DND-41 (cell line): ENCODE measurements around the gene PACRG.

Experiments
- CTCF ChIP-seq: IDR thresholded peaks from 2 replicates; pipeline ENCODE4 v1.5.1; 2012; ENCODE audit warnings: borderline replicate concordance, low read length, moderate library complexity, mild to moderate bottlenecking; ENCODE audit not compliant: poor library complexity, severe bottlenecking; ENCODE audit errors: extremely low read depth
- EZH2 ChIP-seq: IDR thresholded peaks from 3 replicates; pipeline ENCODE4 v1.6.1; 2012; ENCODE audit warnings: borderline replicate concordance, low read depth, mild to moderate bottlenecking, moderate library complexity, low read length, inconsistent platforms; ENCODE audit not compliant: severe bottlenecking

DNA sequence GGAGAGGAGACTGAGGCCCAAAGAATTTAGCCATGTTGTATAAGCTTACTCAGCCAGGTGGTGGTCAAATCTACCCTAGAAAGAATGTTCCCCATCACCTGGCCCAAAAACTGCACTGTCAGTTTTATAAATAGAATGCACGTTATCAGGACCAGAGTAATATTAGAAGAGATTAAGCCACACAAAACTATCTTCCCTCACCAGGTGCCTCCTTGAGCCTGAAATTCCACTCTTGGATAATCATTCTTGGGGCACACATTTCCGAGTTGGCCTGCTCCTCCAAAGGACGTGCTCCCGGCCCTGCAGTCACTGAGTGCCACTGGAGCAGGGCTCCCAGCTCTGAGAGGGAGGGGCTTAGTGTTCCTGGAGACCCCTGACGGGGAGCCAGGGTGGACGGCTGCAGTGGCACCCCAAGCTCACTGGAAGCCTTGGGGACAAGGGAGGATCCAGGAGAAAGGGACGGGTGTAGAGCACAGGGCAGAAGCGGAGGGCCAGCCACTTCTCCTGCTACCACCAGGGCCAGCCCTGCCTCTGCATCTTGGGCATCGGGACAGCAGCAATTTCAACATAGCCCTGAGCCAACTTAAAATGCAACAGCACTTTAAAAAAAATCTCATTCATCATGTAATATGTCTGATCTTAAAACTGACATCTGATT, 525.9 kb downstream of the PACRG start:
- no peak for TF ChIP-seq CTCF
- TF ChIP-seq EZH2: no peak
